DMS114 treated with DMSO at 0.1 percent for 48 hours (cell line): ENCODE results near the gene RECQL5.

ENCODE experiments used
- DNase-seq: peaks from one replicate; lab custom pipeline; 2025; ENCODE audit not compliant: unreplicated experiment; lab: John Stamatoyannopoulos, UW

Gene RECQL5

GRCh38 chr17:75666959-75667790 lies at the start of gene RECQL5, which contains the start of gene SAP30BP:
TSS of gene RECQL5 (minus strand) at chr17:75667154. CDS start at chr17:75666557, 597 bp downstream.
TSS of gene SAP30BP (plus strand) at chr17:75667338. CDS start at chr17:75667373, 35 bp downstream.
- DNase-seq, result peak; percentile 94

GRCh38 chr17:75712446-75712845 lies 45.5 kb upstream of the RECQL5 start:
- no peak for DNase-seq

DNA sequence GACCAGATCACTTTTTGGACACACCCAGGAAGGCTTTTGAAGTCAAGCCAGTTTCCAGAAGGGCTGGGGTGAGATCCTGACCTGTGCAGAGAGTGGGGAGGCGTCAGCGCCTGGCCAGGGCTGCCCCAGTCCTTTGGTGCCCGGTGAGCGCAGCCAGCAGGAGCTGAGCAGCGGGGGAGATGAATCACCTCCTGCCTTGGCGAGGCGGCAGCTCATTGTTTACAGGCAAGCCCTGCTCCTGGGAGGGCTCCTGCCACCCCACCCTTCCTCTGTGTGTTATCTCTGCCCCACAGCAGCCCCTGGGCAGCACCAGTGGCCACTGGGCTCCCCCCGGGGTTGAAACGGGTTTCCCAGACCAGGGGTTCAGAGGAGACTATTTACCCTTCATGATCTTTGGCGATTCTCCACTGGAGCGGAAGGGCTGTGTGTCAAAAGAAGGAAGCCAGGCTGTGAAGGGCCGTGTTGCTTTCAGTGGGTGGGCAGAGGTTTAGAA lies 40.2 kb upstream of the RECQL5 start:
- no peak for DNase-seq

DNA sequence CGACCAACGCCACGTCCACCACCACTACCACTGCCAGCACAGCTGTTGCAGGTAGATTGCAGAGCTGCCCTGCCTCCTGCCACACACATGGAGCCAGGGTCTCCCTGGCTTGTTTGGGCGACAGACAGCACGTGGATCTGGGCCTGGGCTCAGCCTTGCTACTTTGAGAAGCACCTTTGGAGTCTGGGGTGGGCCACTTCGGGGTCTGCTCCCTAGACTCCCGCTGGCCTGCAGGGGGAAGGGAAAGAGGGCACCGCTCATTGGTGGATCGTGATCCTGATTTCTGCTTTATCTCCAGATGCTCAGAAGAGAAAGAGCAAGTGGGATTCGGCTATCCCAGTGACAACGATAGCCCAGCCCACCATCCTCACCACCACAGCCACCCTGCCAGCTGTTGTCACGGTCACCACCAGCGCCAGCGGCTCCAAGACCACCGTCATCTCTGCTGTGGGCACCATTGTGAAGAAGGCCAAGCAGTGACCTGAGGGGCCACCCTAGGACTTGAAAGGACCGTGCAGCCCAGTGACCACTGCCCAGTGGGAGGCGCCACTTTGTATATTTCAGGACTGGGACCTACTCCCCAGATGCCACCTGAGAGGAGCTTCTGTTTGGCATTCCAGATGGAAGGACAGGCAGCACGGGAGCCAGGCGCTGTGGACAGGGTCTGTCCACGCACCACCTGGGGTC lies 39.2 kb upstream of the RECQL5 start:
- no peak for DNase-seq

DNA sequence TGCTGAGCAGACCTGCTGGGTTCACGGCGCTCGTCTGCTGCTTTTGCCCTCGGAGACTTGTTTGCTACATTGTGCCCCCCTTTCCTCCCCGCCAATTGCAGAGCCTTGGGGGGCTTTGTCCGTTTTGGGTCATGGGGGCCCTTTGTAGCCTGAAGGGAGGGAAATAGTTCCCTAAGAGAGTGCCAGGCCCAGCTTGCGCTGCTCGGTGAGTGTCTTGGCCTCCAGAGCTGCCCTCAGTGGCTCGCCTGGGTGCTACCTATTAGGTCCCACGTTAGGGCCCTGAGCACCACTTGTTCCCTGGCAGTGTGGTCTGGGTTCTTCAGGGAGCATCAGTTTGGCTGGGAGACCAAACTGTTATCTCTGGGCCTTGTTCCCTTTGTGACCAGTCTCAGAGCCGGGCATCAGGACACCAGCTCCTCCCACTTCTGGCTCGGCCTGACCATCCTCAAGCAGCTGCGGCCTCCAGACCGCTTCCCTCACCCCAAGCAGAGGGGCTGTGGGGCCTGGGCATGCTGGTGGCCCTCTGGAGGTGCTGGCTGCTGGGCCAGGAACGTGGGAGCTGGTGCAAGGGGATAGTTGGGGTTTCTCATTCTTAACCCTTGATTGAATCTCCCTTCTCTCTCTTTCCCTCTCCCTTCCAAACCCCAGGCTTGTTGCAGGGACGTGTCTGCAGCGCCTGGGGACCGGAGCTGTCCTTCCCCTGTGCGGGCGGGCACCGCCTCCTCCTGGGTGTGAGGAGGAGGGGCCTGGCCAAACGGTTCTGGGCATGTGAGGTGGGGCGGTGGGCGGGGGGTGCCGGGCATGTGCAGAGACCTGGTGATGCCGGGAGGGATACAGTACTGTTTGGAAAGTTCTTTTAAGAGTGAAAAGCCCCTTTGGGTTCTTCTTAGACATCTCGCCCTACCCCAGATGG lies 38.3 kb upstream of the RECQL5 start:
- no peak for DNase-seq

GRCh38 chr17:75703591-75703990 lies 36.6 kb upstream of the RECQL5 start:
- no peak for DNase-seq

GRCh38 chr17:75703191-75703590 lies 36.2 kb upstream of the RECQL5 start:
- DNase-seq, result no peak

- no peak for DNase-seq
These were observed 34.3 kb upstream of the RECQL5 start for GRCh38 chr17:75701288-75701687.

DNA sequence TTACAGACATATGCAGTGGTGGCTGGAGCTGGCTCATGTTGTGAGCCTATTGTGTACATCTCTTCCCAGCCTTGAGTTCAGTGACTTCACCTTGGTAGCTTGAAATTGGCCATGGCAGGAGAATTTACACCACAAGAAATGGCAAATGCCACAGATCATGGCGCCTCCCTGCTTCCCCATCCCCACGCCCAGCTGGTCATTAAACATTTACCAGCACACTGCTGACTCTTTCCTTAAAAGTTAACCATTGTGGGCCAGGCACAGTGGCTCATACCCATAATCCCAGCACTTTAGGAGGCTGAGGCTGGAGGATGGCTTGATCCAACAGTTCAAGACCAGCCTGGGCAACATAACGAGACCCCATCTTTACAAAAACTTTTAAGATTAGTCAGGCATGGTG lies 31.7 kb upstream of the RECQL5 start:
- DNase-seq, result no peak

- DNase-seq, result no peak
These were observed 30.8 kb upstream of the RECQL5 start for GRCh38 chr17:75697651-75698291.

- DNase-seq, result no peak
These were observed 28.9 kb upstream of the RECQL5 start for GRCh38 chr17:75695830-75696271.

- DNase-seq, result no peak
These were observed 28.3 kb upstream of the RECQL5 start for GRCh38 chr17:75695141-75695829.

- no peak for DNase-seq
These were observed 27.6 kb upstream of the RECQL5 start for GRCh38 chr17:75694536-75694935.

DNA sequence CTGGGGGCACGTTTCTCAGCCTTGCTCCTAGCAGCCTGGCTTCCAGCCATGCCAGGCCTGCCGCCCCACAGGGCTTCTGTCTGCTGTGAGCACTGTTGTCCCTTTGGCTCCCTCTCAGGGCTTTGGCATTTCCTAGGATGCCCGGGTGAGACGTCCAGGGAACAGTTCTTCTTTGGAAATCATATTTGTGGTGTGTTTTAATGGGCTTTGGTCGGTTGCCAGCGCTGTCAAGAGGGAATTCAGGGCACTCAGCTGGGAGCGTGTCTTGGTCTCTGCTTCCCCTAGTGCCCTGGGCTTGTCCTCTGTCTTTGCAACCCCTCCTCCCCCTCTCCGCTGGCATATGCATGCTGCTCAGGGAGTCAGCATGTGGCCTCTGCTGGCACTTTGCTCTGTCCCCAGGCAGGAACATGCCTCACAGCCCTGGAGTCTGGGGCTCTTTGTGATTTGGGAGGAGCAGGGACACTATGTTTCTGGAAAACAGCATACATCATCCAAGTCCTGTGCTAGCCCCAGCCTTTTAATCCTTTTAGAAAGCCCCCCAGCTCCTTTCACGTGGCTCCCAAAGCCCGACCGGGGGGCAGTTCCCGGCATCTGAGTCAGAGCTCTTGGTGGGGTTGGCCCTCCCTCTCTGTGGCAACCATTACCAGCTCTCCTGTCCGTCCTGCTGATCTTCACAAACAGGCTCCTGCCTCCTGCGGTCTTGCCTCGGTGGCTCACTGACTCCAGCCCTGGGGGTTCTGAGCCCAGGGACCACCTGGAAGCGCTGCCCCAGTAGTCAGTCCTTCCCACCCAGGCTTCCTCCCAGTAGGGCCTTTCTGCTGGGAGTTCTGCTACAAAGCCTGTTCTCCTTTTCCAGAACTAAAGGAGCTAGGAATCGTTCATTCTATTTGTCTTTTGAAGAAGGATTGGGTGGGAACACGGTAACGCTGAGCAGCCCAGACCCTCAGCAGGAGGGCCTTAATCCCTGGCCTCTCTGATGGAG lies 26.8 kb upstream of the RECQL5 start:
- no peak for DNase-seq

GRCh38 chr17:75692976-75693375 lies 26.0 kb upstream of the RECQL5 start:
- DNase-seq, result no peak

DNA sequence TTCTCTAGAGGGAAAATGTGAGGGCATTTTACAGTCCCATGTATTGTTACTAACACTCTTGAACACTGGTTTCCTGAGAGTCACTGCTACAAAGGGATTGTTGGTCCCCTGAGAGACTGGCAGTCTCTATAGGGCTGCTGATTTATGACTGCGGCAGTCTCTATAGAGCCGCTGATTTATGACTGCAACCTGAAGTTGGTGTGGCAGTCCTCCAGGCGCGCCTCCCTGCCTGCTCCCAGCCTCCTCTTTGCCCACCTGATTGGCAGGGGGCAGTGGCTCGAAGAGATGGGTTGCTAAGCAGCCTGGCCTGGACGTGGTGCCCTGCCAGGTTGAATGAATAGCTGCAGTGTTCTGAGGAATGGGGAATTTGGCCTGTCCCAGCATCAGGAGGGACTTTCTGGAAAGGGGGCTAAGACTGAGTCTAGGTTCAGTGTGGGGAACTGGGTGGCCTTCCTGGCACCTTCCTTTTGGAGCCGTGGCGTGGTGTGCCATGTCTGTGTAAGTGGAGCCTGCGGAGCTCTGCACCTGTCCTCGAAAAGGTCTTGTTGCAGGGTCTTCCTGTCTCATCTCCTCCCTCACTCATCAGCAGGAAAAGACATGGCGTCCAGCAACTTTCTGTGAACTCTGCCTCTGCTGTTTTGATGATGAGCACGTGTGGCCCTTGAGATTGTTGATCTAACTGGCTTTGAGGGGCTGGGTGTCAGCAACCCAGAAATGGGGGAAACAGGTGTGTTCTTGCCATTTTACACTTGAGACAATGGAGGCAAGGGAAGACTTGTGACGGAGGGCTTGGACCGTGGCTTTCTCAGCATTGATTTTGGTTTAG lies 25.1 kb upstream of the RECQL5 start:
- no peak for DNase-seq

GRCh38 chr17:75691371-75691791 lies 24.4 kb upstream of the RECQL5 start:
- DNase-seq, result no peak

- DNase-seq, result no peak
These were observed 22.5 kb upstream of the RECQL5 start for GRCh38 chr17:75689441-75689873.
